Measurements from ENCODE around the gene RBM26. TPM values are rescaled to one million over a fixed set of nuclear protein-coding genes. Genes with fewer than 3 reads are reported as not detected.

RBM26 gene
- polyA plus RNA-seq, 3 donors, result 3.5 to 25.3 (median 5.0) TPM

- no peaks in the 10 kb centered on the region for H3K4me1 ChIP-seq (ENCODE audit: control insufficient read depth in 1 of 2, insufficient read depth in 2 of 2, low read length in 2 of 2)
- no peak overlapping the region for H3K4me3 Mint-ChIP-seq
- no peaks in the 10 kb centered on the region for H3K36me3 ChIP-seq (replicated peaks in 1 of 2; ENCODE audit: control insufficient read depth in 1 of 2, insufficient read depth in 2 of 2, low read length in 2 of 2)
- no peak for TF ChIP-seq CTCF (IDR thresholded peaks at IDR 0.05)
- DNase-seq, result no peak
- H3K36me3 Mint-ChIP-seq, result no peaks in the 10 kb centered on the region
- H3K27ac ChIP-seq (ENCODE audit: low read depth in 1 of 2, low read length in 2 of 2), result no peak overlapping the region
- H3K27me3 Mint-ChIP-seq (ENCODE audit: low read depth in 3 of 3), result peaks cover 0 to 5% (median 0%) of the 10 kb centered on the region in 3 donors
- no peaks in the 10 kb centered on the region for H3K27me3 ChIP-seq (ENCODE audit: control insufficient read depth in 2 of 2, insufficient read depth in 2 of 2, low read length in 2 of 2)
- H3K9me3 ChIP-seq (replicated peaks in 1 of 2; ENCODE audit: control insufficient read depth in 1 of 2, insufficient read depth in 1 of 2, low read length in 2 of 2), result peaks cover 0 to 8% of the 10 kb centered on the region in 2 donors
- H3K9ac ChIP-seq (ENCODE audit: insufficient read depth, low read length, poor library complexity, severe bottlenecking), result no peak overlapping the region
- H3K4me3 ChIP-seq (replicated peaks in 1 of 3; ENCODE audit: low read depth in 2 of 3, low read length in 3 of 3), result no peak overlapping the region
- no peaks in the 10 kb centered on the region for H3K4me1 Mint-ChIP-seq
- intact Hi-C loops (cut with micrococcal nuclease), result no loop called here
- no peak overlapping the region for H3K27ac Mint-ChIP-seq
- no CpG with 5 or more reads among the region's 1 CpG for WGBS (ENCODE audit: insufficient coverage)
- H3K9me3 Mint-ChIP-seq, result peaks cover 0 to 8% (median 0%) of the 10 kb centered on the region in 7 donors
- no peaks in the 10 kb centered on the region for H4K20me1 ChIP-seq (ENCODE audit: insufficient read depth, low read length)
- H3K79me2 ChIP-seq (ENCODE audit: insufficient read depth, low read length), result no peaks in the 10 kb centered on the region
- no peak overlapping the region for H2AFZ ChIP-seq (ENCODE audit: insufficient read depth, low read depth, low read length, poor library complexity, severe bottlenecking)
- H3K4me2 ChIP-seq (replicated peaks; ENCODE audit: extremely low read depth, low read length, poor library complexity, severe bottlenecking), result no peak overlapping the region
These were observed 29.5 kb upstream of the RBM26 start for GRCh38 chr13:79435561-79435990.

- no peak overlapping the region for H3K9ac ChIP-seq (ENCODE audit: insufficient read depth, low read length, poor library complexity, severe bottlenecking)
- no peak overlapping the region for H2AFZ ChIP-seq (ENCODE audit: insufficient read depth, low read depth, low read length, poor library complexity, severe bottlenecking)
These were observed 28.5 kb upstream of the RBM26 start for GRCh38 chr13:79434556-79434955.

More at GRCh38 chr13:79434556-79434955, 28.5 kb upstream of the RBM26 start:
- H3K4me3 Mint-ChIP-seq, result no peak overlapping the region
- peaks cover 0 to 8% (median 0%) of the 10 kb centered on the region in 7 donors for H3K9me3 Mint-ChIP-seq
- no peaks in the 10 kb centered on the region for H3K79me2 ChIP-seq (ENCODE audit: insufficient read depth, low read length)
- intact Hi-C loops (cut with micrococcal nuclease), result no loop called here
- H3K27ac Mint-ChIP-seq, result no peak overlapping the region
- H4K20me1 ChIP-seq (ENCODE audit: insufficient read depth, low read length), result no peaks in the 10 kb centered on the region
- no CpG with 5 or more reads among the region's 1 CpG for WGBS (ENCODE audit: insufficient coverage)
- no peaks in the 10 kb centered on the region for H3K36me3 ChIP-seq (replicated peaks in 1 of 2; ENCODE audit: control insufficient read depth in 1 of 2, insufficient read depth in 2 of 2, low read length in 2 of 2)
- H3K36me3 Mint-ChIP-seq, result no peaks in the 10 kb centered on the region
- H3K4me1 ChIP-seq (ENCODE audit: control insufficient read depth in 1 of 2, insufficient read depth in 2 of 2, low read length in 2 of 2), result no peaks in the 10 kb centered on the region
- H3K27ac ChIP-seq (ENCODE audit: low read depth in 1 of 2, low read length in 2 of 2), result no peak overlapping the region
- TF ChIP-seq CTCF (IDR thresholded peaks at IDR 0.05), result no peak
- DNase-seq, result no peak
- no peaks in the 10 kb centered on the region for H3K27me3 ChIP-seq (ENCODE audit: control insufficient read depth in 2 of 2, insufficient read depth in 2 of 2, low read length in 2 of 2)
- peaks cover 0 to 5% (median 0%) of the 10 kb centered on the region in 3 donors for H3K27me3 Mint-ChIP-seq (ENCODE audit: low read depth in 3 of 3)
- H3K9me3 ChIP-seq (replicated peaks in 1 of 2; ENCODE audit: control insufficient read depth in 1 of 2, insufficient read depth in 1 of 2, low read length in 2 of 2), result peaks cover 0 to 8% of the 10 kb centered on the region in 2 donors
- H3K4me2 ChIP-seq (replicated peaks; ENCODE audit: extremely low read depth, low read length, poor library complexity, severe bottlenecking), result no peak overlapping the region
- H3K4me3 ChIP-seq (replicated peaks in 1 of 3; ENCODE audit: low read depth in 2 of 3, low read length in 3 of 3), result no peak overlapping the region
- no peaks in the 10 kb centered on the region for H3K4me1 Mint-ChIP-seq

All from CD14-positive monocyte (primary cell).